VCaP (cell line): ENCODE data around the gene PRKCE.

Source experiments
- H3K27ac ChIP-seq: fragments of 450-650 bp; 2 replicates; pipeline ENCODE4 v1.5.1; 2017
- TF ChIP-seq, protein P1 (sequence below): fragments of 450-650 bp; conservative IDR thresholded peaks from 2 replicates; pipeline ENCODE4 v1.5.1; 2017; ENCODE audit warnings: mild to moderate bottlenecking, moderate library complexity

The PRKCE gene

GRCh38 chr2:46193855-46194254 lies 542.4 kb downstream of the PRKCE start:
- TF ChIP-seq, protein P1, sequence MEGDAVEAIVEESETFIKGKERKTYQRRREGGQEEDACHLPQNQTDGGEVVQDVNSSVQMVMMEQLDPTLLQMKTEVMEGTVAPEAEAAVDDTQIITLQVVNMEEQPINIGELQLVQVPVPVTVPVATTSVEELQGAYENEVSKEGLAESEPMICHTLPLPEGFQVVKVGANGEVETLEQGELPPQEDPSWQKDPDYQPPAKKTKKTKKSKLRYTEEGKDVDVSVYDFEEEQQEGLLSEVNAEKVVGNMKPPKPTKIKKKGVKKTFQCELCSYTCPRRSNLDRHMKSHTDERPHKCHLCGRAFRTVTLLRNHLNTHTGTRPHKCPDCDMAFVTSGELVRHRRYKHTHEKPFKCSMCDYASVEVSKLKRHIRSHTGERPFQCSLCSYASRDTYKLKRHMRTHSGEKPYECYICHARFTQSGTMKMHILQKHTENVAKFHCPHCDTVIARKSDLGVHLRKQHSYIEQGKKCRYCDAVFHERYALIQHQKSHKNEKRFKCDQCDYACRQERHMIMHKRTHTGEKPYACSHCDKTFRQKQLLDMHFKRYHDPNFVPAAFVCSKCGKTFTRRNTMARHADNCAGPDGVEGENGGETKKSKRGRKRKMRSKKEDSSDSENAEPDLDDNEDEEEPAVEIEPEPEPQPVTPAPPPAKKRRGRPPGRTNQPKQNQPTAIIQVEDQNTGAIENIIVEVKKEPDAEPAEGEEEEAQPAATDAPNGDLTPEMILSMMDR, result no peak
- no peak overlapping the region for H3K27ac ChIP-seq

GRCh38 chr2:46194856-46195255 lies 543.4 kb downstream of the PRKCE start:
- no peak overlapping the region for H3K27ac ChIP-seq
- TF ChIP-seq, protein P1, result no peak

DNA sequence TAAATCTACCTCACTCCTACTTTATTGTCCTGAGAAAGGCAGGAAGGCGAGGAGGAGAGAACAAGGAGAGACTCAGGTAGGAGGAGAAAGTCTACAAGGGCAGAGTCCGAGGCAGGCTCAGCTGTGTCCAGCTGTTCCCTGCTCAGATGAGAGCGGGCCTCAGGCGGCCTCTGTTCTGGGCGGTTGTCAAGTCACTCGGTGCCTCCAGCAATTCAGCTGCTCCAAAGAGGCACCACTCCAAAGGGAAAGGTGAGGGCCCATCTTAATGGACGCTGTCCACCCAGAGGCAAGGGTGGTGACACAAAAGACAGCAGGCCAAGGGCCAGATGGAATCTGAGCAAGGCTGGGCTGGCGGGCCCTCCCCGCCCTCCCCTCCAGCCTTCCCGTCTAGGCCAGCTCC lies 544.3 kb downstream of the PRKCE start:
- TF ChIP-seq, protein P1, result no peak
- H3K27ac ChIP-seq, result no peak overlapping the region

DNA sequence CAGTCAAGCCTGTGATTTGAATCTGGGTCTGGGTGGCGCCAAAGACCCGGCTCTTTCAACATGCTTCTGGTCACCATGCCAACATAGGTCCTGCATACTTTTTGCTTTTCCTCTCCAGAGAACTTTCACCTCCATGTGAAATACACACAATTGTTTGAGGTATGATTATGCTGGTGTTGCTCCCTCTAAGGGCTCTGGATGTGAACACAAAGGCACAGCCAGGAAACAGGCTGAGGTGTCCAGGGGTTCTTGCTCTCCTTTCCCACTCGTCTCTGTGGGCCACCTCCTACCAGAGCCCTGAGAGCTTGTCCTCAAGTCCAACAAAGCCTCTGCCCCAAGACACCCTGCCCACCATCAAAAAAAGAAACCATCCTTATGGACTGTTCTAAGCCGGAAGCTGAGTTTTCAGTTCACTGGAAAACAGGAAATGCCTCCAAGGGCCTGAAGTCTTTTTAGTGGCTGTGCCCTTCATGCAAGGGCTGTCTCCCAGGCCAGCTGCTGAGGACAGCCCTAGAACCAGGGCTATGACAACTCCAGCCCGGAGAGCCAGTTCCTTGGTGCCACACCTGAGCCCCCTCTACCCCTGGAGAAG lies 545.5 kb downstream of the PRKCE start:
- H3K27ac ChIP-seq, result no peak overlapping the region
- TF ChIP-seq, protein P1, result no peak

- TF ChIP-seq, protein P1, result no peak
- H3K27ac ChIP-seq, result no peak overlapping the region
Observed at GRCh38 chr2:46197672-46198071, 546.2 kb downstream of the PRKCE start.

GRCh38 chr2:46198164-46198883 lies 546.8 kb downstream of the PRKCE start:
- no peak overlapping the region for H3K27ac ChIP-seq
- TF ChIP-seq, protein P1, result no peak

GRCh38 chr2:46198966-46199365 lies 547.5 kb downstream of the PRKCE start:
- TF ChIP-seq, protein P1, result no peak
- H3K27ac ChIP-seq, result no peak overlapping the region
